HEK293 (cell line): ENCODE data around the gene SEC61G.

ENCODE experiments used
- CTCF ChIA-PET: fragments of 350-600 bp; formaldehyde crosslinking; extraction: SDS; loops from one replicate; lab custom pipeline; 2021; ENCODE audit warnings: antibody characterized with exemption; lab: Yijun Ruan, JAX
- POLR2A ChIA-PET: fragments of 300-600 bp; formaldehyde crosslinking; extraction: SDS; loops from one replicate; lab custom pipeline; 2020; ENCODE audit warnings: antibody characterized with exemption, inconsistent platforms; lab: Yijun Ruan, JAX
- H3K27ac ChIP-seq: fragments of 200-500 bp; sonication (Bioruptor generic); 2 replicates; pipeline ENCODE4 v1.5.1; 2014; ENCODE audit warnings: low read depth, low read length, control low read depth, inconsistent platforms; ENCODE audit errors: extremely low read depth
- H3K36me3 ChIP-seq, 2 experiments: fragments of 200-500 bp in 1 of 2; sonication (Bioruptor generic) in 1 of 2; 1 replicate in 1 of 2; 2 replicates in 1 of 2; pipeline ENCODE4 v1.5.1; 2014 to 2017; ENCODE audit warnings: inconsistent platforms in 2 of 2, low read length in 2 of 2; ENCODE audit not compliant: control insufficient read depth in 2 of 2, insufficient read depth in 1 of 2
- H3K4me1 ChIP-seq: fragments of 200-500 bp; sonication (Bioruptor generic); 2 replicates; pipeline ENCODE4 v1.5.1; 2014; ENCODE audit warnings: mild to moderate bottlenecking, low read length, inconsistent platforms; ENCODE audit not compliant: control insufficient read depth, insufficient read depth
- H3K4me3 ChIP-seq: 2 replicates; pipeline ENCODE4 v1.5.1; 2011; ENCODE audit warnings: low read depth, mild to moderate bottlenecking, control low read depth, low read length, moderate library complexity
- H3K9me3 ChIP-seq: fragments of 200-500 bp; sonication (Bioruptor generic); 2 replicates; pipeline ENCODE4 v1.5.1; 2014; ENCODE audit warnings: low read depth, low read length, inconsistent platforms; ENCODE audit not compliant: control insufficient read depth, insufficient read depth
- BCL11B ChIP-seq: fragments of 450-650 bp; formaldehyde crosslinking; IDR thresholded peaks from 2 replicates; pipeline ENCODE4 v1.5.1; 2016; ENCODE audit warnings: low read depth, missing biosample characterization, missing genetic modification characterization
- HOXC10 ChIP-seq: sonication (generic); formaldehyde crosslinking; IDR thresholded peaks from 2 replicates; pipeline ENCODE4 v1.8.1; 2023; ENCODE audit warnings: mild to moderate bottlenecking, missing genetic modification reagents
- OVOL3 ChIP-seq: fragments of 450-650 bp; formaldehyde crosslinking; IDR thresholded peaks from 2 replicates; pipeline ENCODE4 v1.5.1; 2016; ENCODE audit warnings: missing biosample characterization, missing genetic modification characterization
- PRDM10 ChIP-seq: fragments of 450-650 bp; formaldehyde crosslinking; IDR thresholded peaks from 2 replicates; pipeline ENCODE4 v1.5.1; 2016; ENCODE audit warnings: missing biosample characterization, missing genetic modification characterization
- PRDM4 ChIP-seq: fragments of 450-650 bp; formaldehyde crosslinking; IDR thresholded peaks from 2 replicates; pipeline ENCODE4 v1.5.1; 2017; ENCODE audit warnings: missing biosample characterization, missing genetic modification characterization
- RBAK ChIP-seq: fragments of 450-650 bp; formaldehyde crosslinking; IDR thresholded peaks from 2 replicates; pipeline ENCODE4 v1.5.1; 2016; ENCODE audit warnings: missing biosample characterization, missing genetic modification characterization
- SALL2 ChIP-seq: fragments of 450-650 bp; formaldehyde crosslinking; IDR thresholded peaks from 2 replicates; pipeline ENCODE4 v1.5.0; 2017; ENCODE audit warnings: missing biosample characterization, mild to moderate bottlenecking, missing genetic modification characterization, borderline replicate concordance
- YY1 ChIP-seq: fragments of 450-650 bp; formaldehyde crosslinking; IDR thresholded peaks from 2 replicates; pipeline ENCODE4 v1.5.1; 2018; ENCODE audit warnings: missing biosample characterization, missing genetic modification characterization
- ZBTB49 ChIP-seq: fragments of 450-650 bp; formaldehyde crosslinking; IDR thresholded peaks from 2 replicates; pipeline ENCODE4 v1.5.1; 2016; ENCODE audit warnings: missing biosample characterization, missing genetic modification characterization, low read depth
- ZNF174 ChIP-seq: fragments of 450-650 bp; formaldehyde crosslinking; IDR thresholded peaks from 2 replicates; pipeline ENCODE4 v1.5.0; 2017; ENCODE audit warnings: missing biosample characterization, mild to moderate bottlenecking, missing genetic modification characterization
- ZNF211 ChIP-seq: fragments of 450-650 bp; formaldehyde crosslinking; IDR thresholded peaks from 2 replicates; pipeline ENCODE4 v1.5.1; 2016; ENCODE audit warnings: low read depth, missing biosample characterization, missing genetic modification characterization
- ZNF302 ChIP-seq: fragments of 450-650 bp; formaldehyde crosslinking; IDR thresholded peaks from 2 replicates; pipeline ENCODE4 v1.5.1; 2016; ENCODE audit warnings: missing biosample characterization, missing genetic modification characterization, low read depth
- ZNF362 ChIP-seq: fragments of 450-650 bp; formaldehyde crosslinking; IDR thresholded peaks from 2 replicates; pipeline ENCODE4 v1.5.1; 2016; ENCODE audit warnings: missing biosample characterization, missing genetic modification characterization
- ZNF426 ChIP-seq: fragments of 450-650 bp; formaldehyde crosslinking; IDR thresholded peaks from 2 replicates; pipeline ENCODE4 v1.5.1; 2017; ENCODE audit warnings: missing biosample characterization, missing genetic modification characterization, mild to moderate bottlenecking, inconsistent platforms, moderate library complexity
- ZNF544 ChIP-seq: fragments of 450-650 bp; formaldehyde crosslinking; IDR thresholded peaks from 2 replicates; pipeline ENCODE4 v1.5.0; 2017; ENCODE audit warnings: missing biosample characterization, missing genetic modification characterization
- ZNF560 ChIP-seq: fragments of 450-650 bp; formaldehyde crosslinking; IDR thresholded peaks from 2 replicates; pipeline ENCODE4 v1.5.1; 2017; ENCODE audit warnings: missing biosample characterization, missing genetic modification characterization, borderline replicate concordance
- ZNF596 ChIP-seq: fragments of 450-650 bp; IDR thresholded peaks from 2 replicates; pipeline ENCODE4 v1.5.0; 2018; ENCODE audit warnings: missing biosample characterization, mild to moderate bottlenecking, missing genetic modification characterization, moderate library complexity
- ZNF600 ChIP-seq: fragments of 450-650 bp; formaldehyde crosslinking; IDR thresholded peaks from 2 replicates; pipeline ENCODE4 v1.5.1; 2016; ENCODE audit warnings: missing biosample characterization, missing genetic modification characterization
- ZNF621 ChIP-seq: fragments of 450-650 bp; formaldehyde crosslinking; IDR thresholded peaks from 2 replicates; pipeline ENCODE4 v1.5.1; 2017; ENCODE audit warnings: missing biosample characterization, missing genetic modification characterization
- ZNF629 ChIP-seq: fragments of 450-650 bp; formaldehyde crosslinking; IDR thresholded peaks from 2 replicates; pipeline ENCODE4 v1.5.1; 2017; ENCODE audit warnings: missing biosample characterization, missing genetic modification characterization

The SEC61G gene

GRCh38 chr7:54738737-54739136, 20.3 kb downstream of the SEC61G start (continued):
- TF ChIP-seq ZNF560 (tag by site-specific recombination) (no peak), RBAK (no peak)

GRCh38 chr7:54729107-54729506, 29.9 kb downstream of the SEC61G start:
- ChIA-PET POLR2A (no interaction called here), CTCF (no interaction called here)
- no peak overlapping the region for H3K27ac ChIP-seq
- H3K4me1 ChIP-seq = no peaks in the 10 kb centered on the region
- no peaks in the 10 kb centered on the region for H3K36me3 ChIP-seq
- TF ChIP-seq ZNF621 (tag by site-specific recombination) (no peak), ZNF426 (tag by site-specific recombination) (no peak), PRDM10 (no peak), ZNF600 (no peak), BCL11B (tag by site-specific recombination) (no peak), SALL2 (tag by site-specific recombination) (no peak), ZBTB49 (tag by site-specific recombination) (no peak), HOXC10 (CRISPR knock-in tag) (no peak), ZNF302 (tag by site-specific recombination) (no peak), ZNF362 (tag by site-specific recombination) (no peak), ZNF544 (tag by site-specific recombination) (no peak)
- H3K4me3 ChIP-seq = no peak overlapping the region
- H3K9me3 ChIP-seq = no peaks in the 10 kb centered on the region

- Histone ChIP-seq H3K9me3 (no peaks in the 10 kb centered on the region), H3K36me3 (no peaks in the 10 kb centered on the region)
- no peak for TF ChIP-seq OVOL3
- TF ChIP-seq ZNF211 = no peak
- TF ChIP-seq YY1 (tag by site-specific recombination) = no peak
- TF ChIP-seq PRDM4 = no peak
- no peak for TF ChIP-seq ZNF596
- no peak for TF ChIP-seq ZNF174 (tag by site-specific recombination)
- TF ChIP-seq SALL2 (tag by site-specific recombination) = no peak
- no peak for TF ChIP-seq ZNF629 (tag by site-specific recombination)
- TF ChIP-seq, all 188 proteins: peak for 0
- no peaks in the 10 kb centered on the region for H3K4me1 ChIP-seq
- ChIA-PET POLR2A (no interaction called here), CTCF (no interaction called here)
- no peak overlapping the region for H3K4me3 ChIP-seq
- no peak overlapping the region for H3K27ac ChIP-seq
These were observed 30.6 kb downstream of the SEC61G start for GRCh38 chr7:54728411-54728810.
